Measurements from ENCODE around the gene RBMS1.
A peak's percentile ranks its signal among the peaks of the same experiment; 100 is the strongest.

RBMS1 gene

DNA sequence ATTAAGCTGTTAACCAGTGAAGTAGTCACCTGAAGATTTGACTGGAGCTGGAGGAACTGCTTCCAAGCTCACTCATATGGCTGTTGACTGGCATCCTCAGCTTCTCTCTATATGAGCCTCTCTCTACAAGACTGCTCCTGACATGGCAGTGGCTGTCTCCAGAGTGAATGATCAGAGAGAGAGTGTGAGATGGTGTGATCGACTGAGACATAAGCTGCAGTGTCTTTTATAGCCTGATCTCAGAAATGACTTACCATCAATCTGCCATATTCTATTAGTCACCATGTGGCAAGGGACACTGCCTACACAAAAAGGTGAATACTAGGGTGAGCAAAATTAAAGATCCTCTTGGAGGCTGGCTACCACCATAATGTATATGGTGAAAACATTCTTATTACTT lies 7.8 kb upstream of the RBMS1 start:
- H3K4me3 ChIP-seq (IDR thresholded peaks at IDR 0.05; ENCODE audit: insufficient read depth, low read depth, low read length), result no peak overlapping the region
- no peak overlapping the region for H3K4me2 ChIP-seq

DNA sequence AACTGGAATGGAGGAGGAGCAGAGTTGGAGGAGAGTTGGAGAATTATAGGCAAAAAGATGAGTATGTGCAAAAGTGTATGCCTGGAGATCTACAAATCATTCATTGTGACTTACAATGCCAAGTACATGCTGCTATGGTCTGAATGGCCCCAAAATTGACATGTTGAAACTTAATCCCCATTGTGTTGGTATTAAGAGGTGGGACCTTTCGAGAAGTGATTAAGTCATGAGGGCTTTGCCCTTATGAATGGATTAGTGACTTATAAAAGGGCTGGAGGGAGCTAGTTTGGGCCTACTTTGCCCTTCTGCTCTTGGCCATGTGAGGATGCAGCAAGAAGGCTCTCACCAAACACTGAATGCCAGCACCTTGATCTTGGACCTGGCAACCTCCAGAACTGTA lies 6.3 kb upstream of the RBMS1 start:
- H3K9ac ChIP-seq, result no peak overlapping the region
- H3K36me3 ChIP-seq (ENCODE audit: insufficient read depth), result no peaks in the 10 kb centered on the region
- no peak overlapping the region for H3K27ac ChIP-seq
- H3K79me2 ChIP-seq (ENCODE audit: insufficient read depth, low read depth), result no peaks in the 10 kb centered on the region
- TF ChIP-seq, protein P1, sequence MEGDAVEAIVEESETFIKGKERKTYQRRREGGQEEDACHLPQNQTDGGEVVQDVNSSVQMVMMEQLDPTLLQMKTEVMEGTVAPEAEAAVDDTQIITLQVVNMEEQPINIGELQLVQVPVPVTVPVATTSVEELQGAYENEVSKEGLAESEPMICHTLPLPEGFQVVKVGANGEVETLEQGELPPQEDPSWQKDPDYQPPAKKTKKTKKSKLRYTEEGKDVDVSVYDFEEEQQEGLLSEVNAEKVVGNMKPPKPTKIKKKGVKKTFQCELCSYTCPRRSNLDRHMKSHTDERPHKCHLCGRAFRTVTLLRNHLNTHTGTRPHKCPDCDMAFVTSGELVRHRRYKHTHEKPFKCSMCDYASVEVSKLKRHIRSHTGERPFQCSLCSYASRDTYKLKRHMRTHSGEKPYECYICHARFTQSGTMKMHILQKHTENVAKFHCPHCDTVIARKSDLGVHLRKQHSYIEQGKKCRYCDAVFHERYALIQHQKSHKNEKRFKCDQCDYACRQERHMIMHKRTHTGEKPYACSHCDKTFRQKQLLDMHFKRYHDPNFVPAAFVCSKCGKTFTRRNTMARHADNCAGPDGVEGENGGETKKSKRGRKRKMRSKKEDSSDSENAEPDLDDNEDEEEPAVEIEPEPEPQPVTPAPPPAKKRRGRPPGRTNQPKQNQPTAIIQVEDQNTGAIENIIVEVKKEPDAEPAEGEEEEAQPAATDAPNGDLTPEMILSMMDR (conservative IDR thresholded peaks at IDR 0.05; ENCODE audit: low read depth, low read length), result no peak
- H3K4me3 ChIP-seq (IDR thresholded peaks at IDR 0.05; ENCODE audit: insufficient read depth, low read depth, low read length), result no peak overlapping the region
- no peaks in the 10 kb centered on the region; the same call in 1 of the 2 replicates for H3K27me3 ChIP-seq (ENCODE audit: insufficient read depth, low read depth)
- H4K20me1 ChIP-seq (ENCODE audit: insufficient read depth), result no peaks in the 10 kb centered on the region
- no peak overlapping the region for H3K4me2 ChIP-seq
- no peaks in the 10 kb centered on the region for H3K4me1 ChIP-seq (ENCODE audit: low read depth, poor library complexity, severe bottlenecking)
- H2AFZ ChIP-seq (ENCODE audit: low read depth), result no peak overlapping the region

More for the DNA sequence above, 7.8 kb upstream of the RBMS1 start:
- H2AFZ ChIP-seq (ENCODE audit: low read depth), result no peak overlapping the region
- no peaks in the 10 kb centered on the region for H4K20me1 ChIP-seq (ENCODE audit: insufficient read depth)
- H3K79me2 ChIP-seq (ENCODE audit: insufficient read depth, low read depth), result no peaks in the 10 kb centered on the region
- TF ChIP-seq, protein P1 (conservative IDR thresholded peaks at IDR 0.05; ENCODE audit: low read depth, low read length), result no peak
- no peaks in the 10 kb centered on the region for H3K36me3 ChIP-seq (ENCODE audit: insufficient read depth)
- no peaks in the 10 kb centered on the region for H3K27me3 ChIP-seq (ENCODE audit: insufficient read depth, low read depth)
- H3K4me1 ChIP-seq (ENCODE audit: low read depth, poor library complexity, severe bottlenecking), result no peaks in the 10 kb centered on the region
- no peak overlapping the region for H3K27ac ChIP-seq
- no peak overlapping the region for H3K9ac ChIP-seq

DNA sequence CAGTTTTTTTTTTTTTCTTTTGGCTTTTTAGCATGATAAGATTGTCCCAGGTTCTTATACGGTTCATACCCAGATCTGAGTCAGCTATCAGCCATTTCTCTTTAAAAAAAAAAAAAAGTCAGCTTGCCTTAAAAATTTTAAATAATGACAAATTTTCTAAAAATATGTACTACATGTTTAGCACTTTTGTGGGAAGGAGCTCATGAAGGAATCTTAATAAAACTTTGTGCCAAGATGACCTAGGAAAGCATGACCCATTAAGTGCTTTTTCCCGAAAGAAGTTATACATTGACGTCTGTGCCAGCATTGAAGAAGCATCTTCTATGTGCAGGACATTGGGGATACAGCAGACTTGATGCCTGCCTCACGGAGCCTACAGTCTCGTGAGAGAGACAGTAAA lies 4.5 kb upstream of the RBMS1 start:
- H3K27ac ChIP-seq, result no peak overlapping the region
- H3K9ac ChIP-seq, result no peak overlapping the region
- no peak overlapping the region for H3K4me2 ChIP-seq
- H3K4me1 ChIP-seq (ENCODE audit: low read depth, poor library complexity, severe bottlenecking), result peaks cover 5% of the 10 kb centered on the region
- TF ChIP-seq, protein P1 (conservative IDR thresholded peaks at IDR 0.05; ENCODE audit: low read depth, low read length), result no peak
- H3K36me3 ChIP-seq (ENCODE audit: insufficient read depth), result no peaks in the 10 kb centered on the region
- H3K79me2 ChIP-seq (ENCODE audit: insufficient read depth, low read depth), result no peaks in the 10 kb centered on the region
- no peaks in the 10 kb centered on the region; the same call in 1 of the 2 replicates for H3K27me3 ChIP-seq (ENCODE audit: insufficient read depth, low read depth)
- no peaks in the 10 kb centered on the region for H4K20me1 ChIP-seq (ENCODE audit: insufficient read depth)
- no peak overlapping the region for H2AFZ ChIP-seq (ENCODE audit: low read depth)
- H3K4me3 ChIP-seq (IDR thresholded peaks at IDR 0.05; ENCODE audit: insufficient read depth, low read depth, low read length), result no peak overlapping the region

DNA sequence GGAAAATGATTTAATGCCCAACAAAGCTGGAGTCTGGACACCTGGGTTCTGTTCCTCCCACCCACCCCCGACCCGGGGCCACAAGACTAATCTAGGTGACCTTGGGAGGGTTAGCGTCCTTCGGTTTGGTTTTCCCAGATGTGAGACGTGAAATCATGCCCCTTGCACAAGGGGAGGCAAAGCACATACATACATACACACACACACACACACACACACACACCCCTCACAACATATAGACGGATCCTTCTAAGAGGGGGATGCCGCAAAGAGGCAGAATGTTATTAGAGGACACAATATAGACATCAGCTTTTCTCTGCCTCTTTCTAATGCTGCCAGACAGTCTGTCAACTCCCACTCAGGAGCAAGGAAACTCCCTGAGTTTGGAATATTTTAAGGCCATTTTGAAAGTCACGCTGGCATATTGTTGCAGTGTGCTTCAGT lies 616 bp upstream of the RBMS1 start:
- Histone ChIP-seq H2AFZ (ENCODE audit: low read depth) (peak overlapping the region; percentile 96), H3K27me3 (ENCODE audit: insufficient read depth, low read depth) (no peaks in the 10 kb centered on the region; the same call in 1 of the 2 replicates), H3K9ac (no peak overlapping the region; the same call in 1 of the 2 replicates), H3K4me3 (IDR thresholded peaks at IDR 0.05; ENCODE audit: insufficient read depth, low read depth, low read length) (no peak overlapping the region), H3K79me2 (ENCODE audit: insufficient read depth, low read depth) (peaks cover 9% of the 10 kb centered on the region; the same call in 1 of the 2 replicates), H3K27ac (no peak overlapping the region), H3K4me2 (peak overlapping the region; percentile 39), H3K36me3 (ENCODE audit: insufficient read depth) (no peaks in the 10 kb centered on the region), H3K4me1 (ENCODE audit: low read depth, poor library complexity, severe bottlenecking) (peaks cover 27% of the 10 kb centered on the region), H4K20me1 (ENCODE audit: insufficient read depth) (no peaks in the 10 kb centered on the region)
- TF ChIP-seq, protein P1 (conservative IDR thresholded peaks at IDR 0.05; ENCODE audit: low read depth, low read length), result no peak
